Uterus (tissue), 4 donors: ENCODE data around the gene UGP2. TPM values are rescaled to one million over a fixed set of nuclear protein-coding genes. Genes with fewer than 3 reads are reported as not detected.

Experiments
- DNase-seq, 2 donors: peaks; one replicate each; pipeline ENCODE4 v3.0.0-alpha.2; 2019 to 2020
- H3K27ac ChIP-seq, 2 donors: fragments of 200-600 bp; sonication (generic); 1 replicate in 1 of 2; 2 replicates in 1 of 2; pipeline ENCODE4 v1.5.1; 2016 to 2018
- H3K27me3 ChIP-seq, 2 donors: fragments of 200-600 bp; sonication (generic); one replicate each; pipeline ENCODE4 v1.5.1; 2018 to 2019; ENCODE audit warnings: control low read depth in 1 of 2
- H3K36me3 ChIP-seq, 2 donors: fragments of 200-600 bp; sonication (generic); one replicate each; pipeline ENCODE4 v1.5.1; 2019; ENCODE audit warnings: control low read depth in 1 of 2
- H3K4me1 ChIP-seq, 2 donors: fragments of 200-600 bp; sonication (generic); one replicate each; pipeline ENCODE4 v1.5.1; 2018 to 2019; ENCODE audit warnings: control low read depth in 1 of 2
- H3K4me3 ChIP-seq, 2 donors: fragments of 200-600 bp; sonication (generic); 1 replicate in 1 of 2; 2 replicates in 1 of 2; pipeline ENCODE4 v1.5.1; 2018 to 2019; ENCODE audit warnings: mild to moderate bottlenecking in 1 of 2
- H3K9me3 ChIP-seq, 2 donors: fragments of 200-600 bp; sonication (generic); one replicate each; pipeline ENCODE4 v1.5.1; 2019; ENCODE audit warnings: control low read depth in 1 of 2
- POLR2A ChIP-seq, 2 donors: fragments of 450-650 bp; IDR thresholded peaks; one replicate each; pipeline ENCODE4 v1.6.1; 2016; ENCODE audit warnings: antibody characterized with exemption in 2 of 2, mild to moderate bottlenecking in 1 of 2, moderate library complexity in 1 of 2
- intact Hi-C: fragments of 100-400 bp; cut with DNase I; formaldehyde crosslinking; loops from one replicate; pipeline ENCODE4 v1.15.1; 2023; ENCODE audit warnings: low total_unique reads
- total RNA-seq, 4 donors: library from RNA; depleted of rRNA in 3 of 4; stranded (reverse); fragments of >200 nt in 3 of 4; gene quantifications; one replicate each; pipeline versions ENCODE4 v1.1.0 to v1.2.4, GENCODE V29; 2014 to 2023
- TF ChIP-seq, protein P1 (sequence below), 4 experiments: fragments of 200-600 bp in 2 of 4; fragments of 450-650 bp in 2 of 4; sonication (generic) in 2 of 4; IDR thresholded peaks; one replicate each; pipeline ENCODE4 v1.5.1; 2016 to 2019; ENCODE audit warnings: antibody characterized with exemption in 4 of 4, mild to moderate bottlenecking in 2 of 4, moderate library complexity in 1 of 4
- donor health status: DM: yes; HTN: yes; CAD: no.

Gene UGP2
- total RNA-seq, 4 donors from 2014 or later = 90.7 to 181 (median 106) TPM

DNA sequence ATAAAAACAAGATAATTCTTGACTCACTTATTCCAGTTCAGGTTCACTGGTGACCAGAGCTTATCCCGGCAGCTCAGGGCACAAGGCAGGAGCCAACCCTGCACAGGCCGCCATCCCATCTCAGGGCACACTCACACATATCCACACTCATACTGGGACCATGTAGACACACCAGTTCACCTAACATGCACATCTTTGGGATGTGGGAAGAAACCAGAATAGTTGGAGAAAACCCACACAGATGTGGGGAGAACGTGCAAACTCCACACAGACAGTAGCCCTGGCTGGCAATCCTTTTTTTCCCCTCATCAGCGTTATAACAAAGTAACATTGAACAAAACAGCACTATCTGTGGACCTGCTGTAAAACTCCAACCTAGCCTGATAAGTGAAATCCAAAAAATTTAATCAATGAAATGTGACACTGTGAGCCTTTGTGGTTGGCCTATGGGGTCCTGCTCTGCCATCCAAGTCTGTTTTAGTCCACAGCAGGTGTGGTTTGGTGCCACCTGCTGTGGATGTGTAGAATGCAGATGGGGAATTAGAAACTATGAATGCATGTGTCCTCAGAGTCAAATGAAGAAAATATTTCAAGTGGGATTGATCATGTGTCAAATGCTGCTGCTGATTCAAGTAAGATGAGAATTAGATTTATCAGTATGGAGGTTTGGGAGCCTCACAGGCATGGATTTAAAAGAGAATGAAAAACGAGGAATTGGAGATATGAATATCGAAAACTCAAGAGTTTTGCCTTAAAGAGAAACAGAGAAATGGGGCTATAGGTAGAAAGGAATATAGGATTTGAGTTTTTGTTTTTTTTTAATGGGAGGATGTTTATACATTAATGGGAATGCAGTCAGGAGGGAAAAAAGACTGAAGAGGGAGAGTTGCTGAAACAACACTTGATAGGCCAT, 47.0 kb downstream of the UGP2 start:
- Histone ChIP-seq H3K9me3 (no peaks in the 10 kb centered on the region), H3K4me3 (no peak overlapping the region), H3K27ac (no peak overlapping the region), H3K36me3 (no peaks in the 10 kb centered on the region), H3K4me1 (no peaks in the 10 kb centered on the region), H3K27me3 (no peaks in the 10 kb centered on the region)
- intact Hi-C loops = loop anchor here (10.0 kb wide), 1 partner anchor 296 kb away; no protein-coding TSS in a partner anchor
- TF ChIP-seq, protein P1, sequence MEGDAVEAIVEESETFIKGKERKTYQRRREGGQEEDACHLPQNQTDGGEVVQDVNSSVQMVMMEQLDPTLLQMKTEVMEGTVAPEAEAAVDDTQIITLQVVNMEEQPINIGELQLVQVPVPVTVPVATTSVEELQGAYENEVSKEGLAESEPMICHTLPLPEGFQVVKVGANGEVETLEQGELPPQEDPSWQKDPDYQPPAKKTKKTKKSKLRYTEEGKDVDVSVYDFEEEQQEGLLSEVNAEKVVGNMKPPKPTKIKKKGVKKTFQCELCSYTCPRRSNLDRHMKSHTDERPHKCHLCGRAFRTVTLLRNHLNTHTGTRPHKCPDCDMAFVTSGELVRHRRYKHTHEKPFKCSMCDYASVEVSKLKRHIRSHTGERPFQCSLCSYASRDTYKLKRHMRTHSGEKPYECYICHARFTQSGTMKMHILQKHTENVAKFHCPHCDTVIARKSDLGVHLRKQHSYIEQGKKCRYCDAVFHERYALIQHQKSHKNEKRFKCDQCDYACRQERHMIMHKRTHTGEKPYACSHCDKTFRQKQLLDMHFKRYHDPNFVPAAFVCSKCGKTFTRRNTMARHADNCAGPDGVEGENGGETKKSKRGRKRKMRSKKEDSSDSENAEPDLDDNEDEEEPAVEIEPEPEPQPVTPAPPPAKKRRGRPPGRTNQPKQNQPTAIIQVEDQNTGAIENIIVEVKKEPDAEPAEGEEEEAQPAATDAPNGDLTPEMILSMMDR (IDR thresholded peaks at IDR 0.05) = peak; percentile 49 to 66 (median 58)
- TF ChIP-seq POLR2A (IDR thresholded peaks at IDR 0.05) = no peak
- DNase-seq = peak in 1 of 2 donors; percentile 22

DNA sequence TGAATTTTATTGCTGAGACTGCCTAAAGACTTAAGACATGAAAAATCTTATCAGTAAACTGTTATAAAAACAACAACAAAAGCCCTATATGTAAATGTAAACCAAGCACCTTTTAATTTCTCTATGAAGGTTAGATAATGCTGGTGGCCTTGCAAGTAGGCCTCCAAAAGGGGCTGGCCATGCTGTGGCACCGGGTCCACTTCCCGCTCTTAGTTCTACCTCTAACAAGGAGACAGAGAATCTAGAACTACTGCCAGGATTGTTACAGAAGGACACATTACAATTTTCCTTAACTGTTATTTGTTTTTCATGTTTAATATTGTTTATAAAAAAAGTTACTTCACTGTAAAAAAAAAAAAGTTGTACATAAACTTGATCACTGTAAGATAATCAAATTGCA, 49.0 kb downstream of the UGP2 start:
- Histone ChIP-seq H3K27me3 (no peaks in the 10 kb centered on the region), H3K27ac (no peak overlapping the region), H3K4me1 (no peaks in the 10 kb centered on the region), H3K9me3 (no peaks in the 10 kb centered on the region), H3K36me3 (no peaks in the 10 kb centered on the region), H3K4me3 (no peak overlapping the region)
- TF ChIP-seq POLR2A (IDR thresholded peaks at IDR 0.05) = no peak
- TF ChIP-seq, protein P1 (IDR thresholded peaks at IDR 0.05) = no peak
- intact Hi-C loops = no loop called here
- DNase-seq = no peak

DNA sequence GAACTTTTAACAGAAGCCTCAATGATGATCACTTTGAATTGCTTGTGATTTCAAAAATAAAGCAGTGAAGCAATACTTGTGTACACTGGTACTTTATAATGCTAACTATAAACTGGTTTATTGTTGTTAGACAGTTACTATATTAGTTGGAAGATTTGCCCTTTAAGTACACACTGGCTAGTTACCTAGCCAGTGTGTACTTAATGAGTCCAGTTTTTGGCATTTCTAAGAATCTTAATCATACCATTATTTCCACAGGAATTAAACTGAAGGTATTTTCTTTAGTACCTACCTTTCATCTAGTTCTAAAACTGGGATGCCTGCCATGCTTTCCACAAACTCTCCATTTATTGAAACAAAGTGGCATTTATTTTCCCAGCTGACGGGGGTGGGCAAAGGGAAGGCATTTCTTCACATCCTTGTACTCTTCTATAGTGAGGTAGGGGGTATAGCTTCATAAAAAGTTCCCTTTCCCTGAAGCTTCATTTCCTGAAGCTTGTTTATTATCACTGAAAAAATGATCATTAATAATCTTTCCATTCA, 49.9 kb downstream of the UGP2 start:
- H3K4me3 ChIP-seq = no peak overlapping the region
- H3K36me3 ChIP-seq = no peaks in the 10 kb centered on the region
- no peak for DNase-seq
- no peaks in the 10 kb centered on the region for H3K27me3 ChIP-seq
- H3K4me1 ChIP-seq = no peaks in the 10 kb centered on the region
- no peaks in the 10 kb centered on the region for H3K9me3 ChIP-seq
- intact Hi-C loops = no loop called here
- TF ChIP-seq POLR2A (IDR thresholded peaks at IDR 0.05) = no peak
- TF ChIP-seq, protein P1 (IDR thresholded peaks at IDR 0.05) = no peak
- peak overlapping the region in 1 of 2 donors; percentile 0 for H3K27ac ChIP-seq

DNA sequence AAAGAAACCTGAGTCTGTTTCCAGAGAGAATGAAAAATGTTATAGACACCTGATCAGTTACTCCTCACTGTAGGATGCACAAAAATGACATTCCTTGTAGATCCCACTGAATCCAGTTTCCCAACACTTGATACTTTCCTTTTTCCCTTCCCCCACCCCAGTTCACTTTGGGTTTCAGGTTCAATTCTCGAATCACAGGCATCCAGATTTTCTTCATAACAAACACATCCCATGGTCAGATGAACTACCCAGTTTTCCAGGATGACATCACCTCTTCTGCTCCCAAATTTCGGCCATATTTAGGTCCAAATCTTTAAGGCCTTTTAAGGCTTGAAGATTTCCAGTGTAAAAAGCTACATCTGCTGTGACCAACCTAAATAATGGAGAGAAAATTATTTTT, 51.5 kb downstream of the UGP2 start:
- no peaks in the 10 kb centered on the region for H3K9me3 ChIP-seq
- intact Hi-C loops = no loop called here
- H3K4me3 ChIP-seq = no peak overlapping the region
- TF ChIP-seq, protein P1 (IDR thresholded peaks at IDR 0.05) = no peak
- no peak for TF ChIP-seq POLR2A (IDR thresholded peaks at IDR 0.05)
- H3K4me1 ChIP-seq = no peaks in the 10 kb centered on the region
- no peak overlapping the region for H3K27ac ChIP-seq
- H3K36me3 ChIP-seq = no peaks in the 10 kb centered on the region
- DNase-seq = no peak
- no peaks in the 10 kb centered on the region for H3K27me3 ChIP-seq

DNA sequence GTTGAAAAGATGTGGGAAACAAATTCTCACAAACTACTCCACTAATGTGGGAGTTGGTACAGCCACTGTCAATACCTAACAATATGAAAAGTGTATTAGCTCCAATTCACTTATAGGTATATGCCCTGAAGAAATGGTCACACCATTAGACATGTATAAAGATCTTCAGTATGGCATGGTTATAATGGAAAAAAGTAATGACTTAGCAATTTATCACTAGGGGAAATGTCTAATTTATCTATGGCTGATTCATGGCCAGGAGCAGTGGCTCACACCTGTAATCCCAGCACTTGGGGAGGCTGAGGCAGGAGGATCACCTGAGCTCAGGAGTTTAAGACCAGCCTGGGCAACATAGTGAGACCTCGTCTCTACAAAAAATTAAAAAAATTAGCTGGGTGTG, 52.5 kb downstream of the UGP2 start:
- Histone ChIP-seq H3K27me3 (no peaks in the 10 kb centered on the region), H3K9me3 (no peaks in the 10 kb centered on the region), H3K4me1 (no peaks in the 10 kb centered on the region), H3K36me3 (no peaks in the 10 kb centered on the region), H3K27ac (no peak overlapping the region), H3K4me3 (no peak overlapping the region)
- no peak for DNase-seq
- TF ChIP-seq, protein P1 (IDR thresholded peaks at IDR 0.05) = no peak
- intact Hi-C loops = no loop called here
